Muscle of leg (tissue), 11 donors: Measurements from ENCODE around the gene DLG1. TPM values are rescaled to one million over a fixed set of nuclear protein-coding genes. Genes with fewer than 3 reads are reported as not detected.

Experiments used
- DNase-seq: peaks from one replicate; pipeline ENCODE4 v3.0.0; 2013
- H3K27ac ChIP-seq: one replicate; pipeline ENCODE4 v1.5.1; 2013; ENCODE audit warnings: mild to moderate bottlenecking, low read length, control low read depth
- H3K27me3 ChIP-seq: one replicate; pipeline ENCODE4 v1.6.1; 2013; ENCODE audit warnings: low read length; ENCODE audit not compliant: control insufficient read depth, insufficient read depth
- H3K36me3 ChIP-seq: one replicate; pipeline ENCODE4 v1.6.1; 2013; ENCODE audit warnings: low read length; ENCODE audit not compliant: control insufficient read depth, insufficient read depth
- H3K4me1 ChIP-seq: one replicate; pipeline ENCODE4 v1.6.1; 2013; ENCODE audit warnings: low read length; ENCODE audit not compliant: control insufficient read depth, insufficient read depth
- H3K4me3 ChIP-seq: one replicate; pipeline ENCODE4 v1.5.1; 2013; ENCODE audit warnings: low read length, control low read depth
- H3K9me3 ChIP-seq: replicated peaks from 2 replicates; pipeline ENCODE4 v1.6.1; 2013; ENCODE audit warnings: low read depth, low read length; ENCODE audit not compliant: control insufficient read depth
- WGBS: methylation state at CpG from one replicate; pipeline ENCODE4 v1.1.5; 2013; ENCODE audit warnings: missing lambda C conversion rate; ENCODE audit not compliant: insufficient coverage; 5-methylcytosine and 5-hydroxymethylcytosine counted together
- polyA plus RNA-seq, 8 donors: library from polyadenylated mRNA; unstranded; fragments of 120-200 nt; gene quantifications; one replicate each; pipeline versions ENCODE4 v1.2.1 to v1.2.3, GENCODE V29; 2013; ENCODE audit warnings: inconsistent platforms in 1 of 8, low replicate concordance in 1 of 8; ENCODE audit not compliant: insufficient read length in 8 of 8, insufficient read depth in 1 of 8
- total RNA-seq: library from RNA; stranded (reverse); fragments of 120-200 nt; gene quantifications from one replicate; pipeline ENCODE4 v1.2.4, GENCODE V29; 2013

DLG1 gene
- total and polyA plus RNA-seq, 9 donors, result 27.7 to 47.3 (median 39.0) TPM

DNA sequence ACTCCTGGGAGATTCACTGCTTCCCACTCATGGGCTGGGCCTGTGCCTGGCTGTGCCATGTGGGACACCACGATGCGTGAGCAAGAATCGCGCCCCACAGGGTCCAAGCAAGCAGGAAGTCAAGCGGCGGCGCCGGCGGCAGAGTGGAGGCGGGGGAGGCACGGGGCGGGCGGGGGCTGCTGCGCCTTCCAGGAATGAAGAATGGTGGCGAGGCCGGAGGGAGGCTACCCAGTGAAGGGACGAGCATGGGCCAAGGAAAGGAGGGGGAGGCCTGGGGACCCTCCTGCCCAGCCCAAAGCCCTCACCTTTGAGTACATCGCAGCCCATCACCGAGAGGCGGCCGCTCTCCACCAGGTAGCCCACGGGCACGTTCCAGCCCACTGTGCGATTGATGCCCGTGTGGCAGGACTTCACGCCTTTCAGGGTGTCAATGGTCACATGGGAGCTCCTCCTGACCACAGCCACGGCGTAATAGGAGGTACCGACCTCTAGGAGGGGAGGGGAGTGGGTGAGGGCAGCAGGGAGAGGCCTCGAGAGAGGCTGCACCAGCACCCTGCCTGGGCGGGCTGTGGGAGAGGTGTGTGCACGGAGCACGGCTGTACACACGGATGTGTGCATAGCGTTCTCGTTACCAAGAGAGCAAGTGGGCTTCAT is 274.3 kb downstream of the DLG1 start:
- DNase-seq, result no peak
- Histone ChIP-seq H3K4me1 (peaks cover 19% of the 10 kb centered on the region), H3K27me3 (peaks cover 21% of the 10 kb centered on the region), H3K36me3 (no peaks in the 10 kb centered on the region), H3K27ac (no peak overlapping the region), H3K4me3 (no peak overlapping the region), H3K9me3 (no peaks in the 10 kb centered on the region)
- WGBS, result 81% methylated on average over 19 of the region's 36 CpGs

GRCh38 chr3:197023241-197023997 is 275.0 kb downstream of the DLG1 start:
- no peaks in the 10 kb centered on the region for H3K36me3 ChIP-seq
- WGBS, result 28% methylated on average over 25 of the region's 27 CpGs
- peaks cover 18% of the 10 kb centered on the region for H3K4me1 ChIP-seq
- H3K27me3 ChIP-seq, result peaks cover 20% of the 10 kb centered on the region
- H3K27ac ChIP-seq, result no peak overlapping the region
- DNase-seq, result peak; percentile 56
- no peaks in the 10 kb centered on the region for H3K9me3 ChIP-seq
- H3K4me3 ChIP-seq, result peak overlapping the region; percentile 16

GRCh38 chr3:197022405-197023231 is 275.8 kb downstream of the DLG1 start:
- Histone ChIP-seq H3K4me3 (peak overlapping the region; percentile 16), H3K36me3 (no peaks in the 10 kb centered on the region), H3K27me3 (peaks cover 20% of the 10 kb centered on the region), H3K4me1 (peaks cover 18% of the 10 kb centered on the region), H3K27ac (no peak overlapping the region), H3K9me3 (no peaks in the 10 kb centered on the region)
- 21% methylated on average over 11 of the region's 22 CpGs for WGBS
- no peak for DNase-seq

GRCh38 chr3:197021729-197022404 is 276.5 kb downstream of the DLG1 start:
- H3K4me3 ChIP-seq, result no peak overlapping the region
- H3K27me3 ChIP-seq, result peaks cover 20% of the 10 kb centered on the region
- no peaks in the 10 kb centered on the region for H3K36me3 ChIP-seq
- WGBS, result 74% methylated on average over 12 of the region's 15 CpGs
- no peaks in the 10 kb centered on the region for H3K9me3 ChIP-seq
- no peak for DNase-seq
- H3K27ac ChIP-seq, result no peak overlapping the region
- H3K4me1 ChIP-seq, result peaks cover 18% of the 10 kb centered on the region

DNA sequence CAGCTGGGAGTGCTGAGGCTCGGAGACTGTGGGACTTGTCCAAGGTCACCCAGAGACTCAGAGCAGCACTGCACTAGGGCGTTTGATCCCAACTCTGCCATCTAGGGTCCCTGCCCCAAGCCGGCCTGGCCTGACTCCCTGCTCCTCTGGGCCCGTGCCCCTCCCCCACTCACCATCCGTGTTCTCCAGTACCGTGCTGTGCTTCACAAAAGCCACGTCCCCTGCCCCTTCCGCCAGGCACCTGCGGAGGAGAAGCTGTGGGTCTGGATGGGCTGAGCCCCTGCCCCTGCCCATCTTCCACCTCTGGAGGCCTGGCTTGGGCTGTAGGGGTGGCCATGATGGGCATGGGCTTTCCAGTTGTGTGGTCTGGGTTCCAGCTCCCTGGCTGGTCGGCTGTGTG is 277.2 kb downstream of the DLG1 start:
- no peak overlapping the region for H3K4me3 ChIP-seq
- peaks cover 20% of the 10 kb centered on the region for H3K27me3 ChIP-seq
- no peak for DNase-seq
- H3K27ac ChIP-seq, result no peak overlapping the region
- H3K36me3 ChIP-seq, result no peaks in the 10 kb centered on the region
- no peaks in the 10 kb centered on the region for H3K9me3 ChIP-seq
- WGBS, result 50% methylated on average over 4 of the region's 10 CpGs
- peaks cover 18% of the 10 kb centered on the region for H3K4me1 ChIP-seq

GRCh38 chr3:197019535-197019934 is 278.9 kb downstream of the DLG1 start:
- H3K4me1 ChIP-seq, result peaks cover 18% of the 10 kb centered on the region
- DNase-seq, result no peak
- peaks cover 20% of the 10 kb centered on the region for H3K27me3 ChIP-seq
- H3K4me3 ChIP-seq, result no peak overlapping the region
- 86% methylated on average over 8 of the region's 13 CpGs for WGBS
- no peaks in the 10 kb centered on the region for H3K36me3 ChIP-seq
- H3K27ac ChIP-seq, result no peak overlapping the region
- no peaks in the 10 kb centered on the region for H3K9me3 ChIP-seq

DNA sequence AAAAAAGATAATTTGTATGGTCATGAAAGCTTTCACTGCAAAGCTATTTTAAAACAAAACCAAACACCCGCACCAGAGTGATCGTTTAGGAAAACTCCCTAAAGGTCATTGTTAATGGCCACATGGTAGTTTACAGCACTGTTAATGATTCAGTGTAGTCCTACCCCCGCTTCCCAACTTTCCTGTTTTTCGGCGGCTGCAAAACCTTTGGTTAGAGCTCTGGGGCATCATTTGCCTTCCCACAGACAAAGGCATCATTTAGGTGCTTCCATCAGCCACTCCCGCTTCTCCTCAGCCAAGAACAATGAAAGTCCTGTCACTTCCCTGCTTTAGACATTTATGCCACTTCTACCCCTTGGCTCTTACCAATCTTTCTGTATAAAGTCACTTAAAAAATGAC is 279.4 kb downstream of the DLG1 start:
- Histone ChIP-seq H3K36me3 (no peaks in the 10 kb centered on the region), H3K4me3 (no peak overlapping the region), H3K4me1 (peaks cover 18% of the 10 kb centered on the region), H3K9me3 (no peaks in the 10 kb centered on the region), H3K27me3 (peaks cover 20% of the 10 kb centered on the region), H3K27ac (no peak overlapping the region)
- DNase-seq, result no peak
- WGBS, result 67% methylated on average over 4 of the region's 6 CpGs

GRCh38 chr3:197017003-197017402 is 281.4 kb downstream of the DLG1 start:
- peaks cover 6% of the 10 kb centered on the region for H3K4me1 ChIP-seq
- H3K4me3 ChIP-seq, result no peak overlapping the region
- no peak for DNase-seq
- H3K27ac ChIP-seq, result no peak overlapping the region
- H3K36me3 ChIP-seq, result no peaks in the 10 kb centered on the region
- no peaks in the 10 kb centered on the region for H3K9me3 ChIP-seq
- 88% methylated on average over 18 of the region's 18 CpGs for WGBS
- H3K27me3 ChIP-seq, result peaks cover 10% of the 10 kb centered on the region

DNA sequence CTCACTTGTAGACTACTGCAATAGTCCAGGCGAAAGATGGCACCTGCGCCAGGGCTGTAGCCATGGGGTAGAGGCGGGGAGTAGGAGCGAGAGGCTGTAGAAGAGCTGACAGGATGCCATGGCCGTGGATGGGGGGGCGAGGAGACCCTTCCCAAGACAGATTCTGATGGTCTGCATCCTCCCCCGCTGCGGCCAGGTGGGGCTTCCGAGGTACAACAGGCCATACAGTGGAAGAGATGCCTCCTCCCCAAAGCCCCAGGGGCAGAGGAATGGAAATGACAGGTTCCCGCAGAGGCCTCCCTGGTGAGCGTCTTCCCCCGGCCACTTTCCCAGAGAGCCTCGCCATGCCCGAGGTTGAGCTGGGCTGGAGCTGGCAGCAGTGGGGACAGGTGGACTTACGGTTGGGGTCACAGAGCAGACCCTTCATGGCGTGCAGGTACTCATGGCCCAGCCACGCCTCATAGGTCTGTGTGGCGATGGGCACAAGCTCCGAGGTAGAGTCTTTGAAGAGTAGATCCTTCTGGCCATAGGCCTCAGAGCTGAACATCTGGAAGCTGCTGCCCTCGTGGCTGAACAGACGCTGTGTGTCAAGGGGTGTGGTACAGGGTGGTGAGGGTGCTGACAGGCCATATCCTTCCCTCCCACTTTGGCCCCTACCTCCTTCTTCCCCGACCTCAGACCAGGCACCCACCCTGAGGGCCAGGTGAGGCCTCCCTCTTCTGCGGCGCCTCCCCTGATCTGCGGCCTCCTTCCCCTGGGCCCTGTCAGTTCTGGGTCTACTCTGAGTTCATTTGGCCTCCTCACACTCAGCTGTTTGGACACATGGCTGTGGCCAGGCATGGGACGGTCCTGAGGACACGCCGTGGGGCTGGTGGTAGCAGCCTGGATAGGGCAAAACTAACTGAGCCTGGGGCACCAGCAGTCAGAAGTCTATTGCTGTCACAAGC is 282.3 kb downstream of the DLG1 start:
- DNase-seq, result no peak
- H3K36me3 ChIP-seq, result no peaks in the 10 kb centered on the region
- H3K4me1 ChIP-seq, result peaks cover 14% of the 10 kb centered on the region
- H3K9me3 ChIP-seq, result no peaks in the 10 kb centered on the region
- WGBS, result 84% methylated on average over 24 of the region's 28 CpGs
- no peak overlapping the region for H3K27ac ChIP-seq
- peaks cover 5% of the 10 kb centered on the region for H3K27me3 ChIP-seq
- H3K4me3 ChIP-seq, result no peak overlapping the region
